ENCODE data around the gene OBSCN. TPM values are rescaled to one million over a fixed set of nuclear protein-coding genes. Genes with fewer than 3 reads are reported as not detected.

The OBSCN gene
- total RNA-seq, 1 experiment from 2014 or later = 29.1 TPM

DNA sequence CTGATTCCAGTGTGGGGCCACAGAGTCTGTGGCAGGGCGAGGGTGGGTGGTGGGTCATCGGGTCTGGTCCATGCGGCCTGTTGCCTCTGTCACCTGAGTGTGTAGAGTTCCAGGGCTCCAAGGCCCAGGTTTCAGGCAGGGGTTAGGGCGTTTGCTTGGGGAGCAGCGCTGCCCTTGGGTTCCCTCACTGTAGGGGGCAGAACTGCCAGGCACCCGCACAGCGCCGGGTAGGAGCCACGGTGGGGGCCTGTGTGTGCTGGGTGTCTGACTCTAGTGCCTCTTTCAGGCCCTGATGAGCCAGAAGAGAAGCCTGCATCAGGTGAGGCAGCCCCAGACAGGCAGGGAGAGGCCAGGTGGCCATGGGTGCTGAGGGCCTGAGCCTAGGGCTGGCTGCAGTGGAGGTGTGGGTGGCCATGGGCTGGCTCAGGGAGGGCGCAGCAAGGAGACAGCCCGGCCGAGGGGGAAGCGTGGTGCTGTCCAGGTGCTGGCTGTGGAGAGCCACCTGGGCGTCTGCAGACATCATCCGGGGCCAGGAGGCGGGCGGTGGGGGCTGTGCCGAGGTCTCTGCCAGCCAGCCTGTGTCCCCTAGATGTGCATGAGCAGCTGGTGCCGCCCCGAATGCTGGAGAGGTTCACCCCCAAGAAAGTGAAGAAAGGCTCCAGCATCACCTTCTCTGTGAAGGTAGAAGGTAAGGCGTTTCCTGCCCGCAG lies 126.5 kb downstream of the OBSCN start:
- Histone ChIP-seq H3K4me3 (ENCODE audit: low read length) (no peak overlapping the region), H3K9me3 (ENCODE audit: low read length) (no peaks in the 10 kb centered on the region), H3K79me2 (ENCODE audit: low read length) (no peaks in the 10 kb centered on the region), H3K4me1 (ENCODE audit: insufficient read depth, low read length) (no peaks in the 10 kb centered on the region), H3K27me3 (ENCODE audit: low read length) (no peaks in the 10 kb centered on the region), H3K4me2 (ENCODE audit: low read length) (no peak overlapping the region), H3K9me2 (replicated peaks; ENCODE audit: low read length) (no peaks in the 10 kb centered on the region), H3K36me3 (ENCODE audit: low read depth, low read length) (no peaks in the 10 kb centered on the region), H3K27ac (ENCODE audit: low read length) (no peak overlapping the region), H2AFZ (ENCODE audit: low read length) (no peak overlapping the region), H4K20me1 (ENCODE audit: low read length) (no peaks in the 10 kb centered on the region), H3F3A (ENCODE audit: low read length, unreplicated experiment) (no peaks in the 10 kb centered on the region), H3K9ac (ENCODE audit: low read length) (no peak overlapping the region)
- POLR2A ChIA-PET (ENCODE audit: unreplicated experiment) = no interaction called here
- intact Hi-C loops (cut with micrococcal nuclease) = no loop called here
- CTCF ChIA-PET = no interaction called here
- no TSS peak for BruUV-seq (replicated peaks)
- DNase-seq (no peak), ATAC-seq (no peak)
- TF ChIP-seq, protein P1, sequence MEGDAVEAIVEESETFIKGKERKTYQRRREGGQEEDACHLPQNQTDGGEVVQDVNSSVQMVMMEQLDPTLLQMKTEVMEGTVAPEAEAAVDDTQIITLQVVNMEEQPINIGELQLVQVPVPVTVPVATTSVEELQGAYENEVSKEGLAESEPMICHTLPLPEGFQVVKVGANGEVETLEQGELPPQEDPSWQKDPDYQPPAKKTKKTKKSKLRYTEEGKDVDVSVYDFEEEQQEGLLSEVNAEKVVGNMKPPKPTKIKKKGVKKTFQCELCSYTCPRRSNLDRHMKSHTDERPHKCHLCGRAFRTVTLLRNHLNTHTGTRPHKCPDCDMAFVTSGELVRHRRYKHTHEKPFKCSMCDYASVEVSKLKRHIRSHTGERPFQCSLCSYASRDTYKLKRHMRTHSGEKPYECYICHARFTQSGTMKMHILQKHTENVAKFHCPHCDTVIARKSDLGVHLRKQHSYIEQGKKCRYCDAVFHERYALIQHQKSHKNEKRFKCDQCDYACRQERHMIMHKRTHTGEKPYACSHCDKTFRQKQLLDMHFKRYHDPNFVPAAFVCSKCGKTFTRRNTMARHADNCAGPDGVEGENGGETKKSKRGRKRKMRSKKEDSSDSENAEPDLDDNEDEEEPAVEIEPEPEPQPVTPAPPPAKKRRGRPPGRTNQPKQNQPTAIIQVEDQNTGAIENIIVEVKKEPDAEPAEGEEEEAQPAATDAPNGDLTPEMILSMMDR (conservative IDR thresholded peaks at IDR 0.05; ENCODE audit: low read depth, low read length) = no peak
- no peak for TF ChIP-seq EZH2 (IDR thresholded peaks at IDR 0.05; ENCODE audit: low read length, unreplicated experiment)
- no peak for TF ChIP-seq EZH2phosphoT487 (IDR thresholded peaks at IDR 0.05; ENCODE audit: borderline replicate concordance, low read length)

DNA sequence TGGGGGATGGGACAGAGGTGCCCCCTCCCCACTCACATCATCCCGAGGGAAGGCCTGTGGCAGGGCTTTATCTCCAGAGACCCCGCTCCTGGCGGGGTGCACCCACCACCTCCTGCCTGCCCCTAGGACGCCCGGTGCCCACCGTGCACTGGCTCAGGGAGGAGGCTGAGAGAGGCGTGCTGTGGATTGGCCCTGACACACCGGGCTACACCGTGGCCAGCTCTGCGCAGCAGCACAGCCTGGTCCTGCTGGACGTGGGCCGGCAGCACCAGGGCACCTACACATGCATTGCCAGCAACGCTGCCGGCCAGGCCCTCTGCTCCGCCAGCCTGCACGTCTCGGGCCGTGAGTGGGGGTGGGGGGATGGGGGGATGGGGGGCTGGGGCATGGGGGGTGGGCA lies 127.1 kb downstream of the OBSCN start:
- intact Hi-C loops (cut with micrococcal nuclease) = no loop called here
- H3K9me3 ChIP-seq (ENCODE audit: low read length) = no peaks in the 10 kb centered on the region
- CTCF ChIA-PET = no interaction called here

More for the DNA sequence above, 127.1 kb downstream of the OBSCN start:
- Histone ChIP-seq H3K4me3 (ENCODE audit: low read length) (no peak overlapping the region), H3K79me2 (ENCODE audit: low read length) (no peaks in the 10 kb centered on the region), H3K9me2 (replicated peaks; ENCODE audit: low read length) (no peaks in the 10 kb centered on the region), H3K4me1 (ENCODE audit: insufficient read depth, low read length) (no peaks in the 10 kb centered on the region), H2AFZ (ENCODE audit: low read length) (no peak overlapping the region), H3F3A (ENCODE audit: low read length, unreplicated experiment) (no peaks in the 10 kb centered on the region), H3K4me2 (ENCODE audit: low read length) (no peak overlapping the region), H4K20me1 (ENCODE audit: low read length) (no peaks in the 10 kb centered on the region), H3K36me3 (ENCODE audit: low read depth, low read length) (no peaks in the 10 kb centered on the region), H3K27ac (ENCODE audit: low read length) (no peak overlapping the region), H3K27me3 (ENCODE audit: low read length) (no peaks in the 10 kb centered on the region), H3K9ac (ENCODE audit: low read length) (no peak overlapping the region)
- TF ChIP-seq EZH2 (IDR thresholded peaks at IDR 0.05; ENCODE audit: low read length, unreplicated experiment) = no peak
- TF ChIP-seq EZH2phosphoT487 (IDR thresholded peaks at IDR 0.05; ENCODE audit: borderline replicate concordance, low read length) = no peak
- TF ChIP-seq, protein P1 (conservative IDR thresholded peaks at IDR 0.05; ENCODE audit: low read depth, low read length) = no peak
- DNase-seq = no peak
- no peak for ATAC-seq
- BruUV-seq (replicated peaks) = no TSS peak
- POLR2A ChIA-PET (ENCODE audit: unreplicated experiment) = no interaction called here

All from PC-3 (cell line).